AG04449 (cell line): ENCODE results near the gene DUSP3.

Source experiments
- CTCF ChIA-PET: fragments of 350-600 bp; formaldehyde crosslinking; extraction: SDS; loops from one replicate; lab custom pipeline; 2021; ENCODE audit warnings: antibody characterized with exemption; lab: Yijun Ruan, JAX
- POLR2A ChIA-PET: fragments of 400-600, 350-600 bp; formaldehyde crosslinking; extraction: SDS; loops from one replicate; lab custom pipeline; 2020; ENCODE audit warnings: antibody characterized with exemption, inconsistent platforms; lab: Yijun Ruan, JAX
- DNase-seq: peaks from one replicate; pipeline ENCODE4 v3.0.0-alpha.2; 2010; ENCODE audit warnings: low read depth, low spot score
- H3K4me3 ChIP-seq: 2 replicates; pipeline ENCODE4 v1.5.1; 2011; ENCODE audit warnings: low read depth, mild to moderate bottlenecking, control low read depth, low read length
- CTCF ChIP-seq: IDR thresholded peaks from one replicate; pipeline ENCODE4 v1.5.1; 2011; ENCODE audit warnings: mild to moderate bottlenecking, moderate library complexity, low read length, control low read depth, inconsistent platforms; ENCODE audit not compliant: insufficient read depth; ENCODE audit errors: missing control alignments

DUSP3 gene

DNA sequence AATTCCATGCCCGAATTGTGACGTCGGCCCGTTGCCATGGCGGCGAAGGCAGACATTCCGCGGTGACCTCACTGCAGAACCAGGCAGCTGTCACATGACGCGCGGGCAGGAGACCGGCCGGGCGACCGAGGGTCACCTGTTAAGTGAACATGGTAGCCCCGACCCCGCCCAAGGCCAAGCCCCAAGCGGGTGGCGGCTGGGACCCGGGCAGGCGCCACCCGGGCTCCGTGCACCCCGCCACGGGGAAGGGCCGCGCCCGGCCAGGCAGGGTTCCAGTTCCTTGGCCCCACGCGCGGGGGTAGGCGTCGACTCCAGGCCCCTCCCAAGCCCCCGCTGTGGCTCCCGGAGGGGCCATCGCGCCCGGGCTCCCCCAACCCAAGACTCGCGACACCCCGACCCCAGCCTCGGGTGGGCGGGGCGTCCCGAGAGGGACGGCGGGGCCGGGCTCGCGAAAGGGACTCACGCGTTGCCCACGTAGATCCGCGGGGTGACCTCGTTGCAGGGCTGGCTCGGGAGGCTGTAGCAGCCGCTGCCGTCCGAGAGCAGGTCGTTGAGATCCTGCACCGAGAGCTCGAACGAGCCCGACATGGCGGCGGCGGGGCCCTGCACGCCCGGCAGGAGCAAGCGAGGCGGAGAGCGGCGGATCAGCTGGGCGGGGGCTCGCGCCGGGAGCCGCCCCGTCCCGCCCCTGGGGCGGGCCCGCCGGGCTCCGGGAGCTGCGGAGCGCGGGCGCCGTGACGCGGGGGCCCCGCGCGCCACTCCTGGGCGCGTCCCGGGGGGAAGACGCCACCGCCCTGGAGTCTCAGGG lies at the start of gene DUSP3:
DUSP3 (minus strand) TSS at position 641 of the 808 bp plus-strand sequence; CDS start at position 588, 53 bp downstream.
- no peak for TF ChIP-seq CTCF
- peak; percentile 40 for DNase-seq
- peak within 1 kb of the TSS; percentile 95 for H3K4me3 ChIP-seq
- CTCF ChIA-PET = interaction anchor here (0.9 to 5.1 kb wide), 6 partner anchors 9 to 84 kb away, joined by 4 to 55 read pairs (median 6); no protein-coding TSS in a partner anchor
- POLR2A ChIA-PET = interaction anchor here (0.6 to 0.7 kb wide), 3 partner anchors 11 to 265 kb away, joined by 3 read pairs; no protein-coding TSS in a partner anchor

DNA sequence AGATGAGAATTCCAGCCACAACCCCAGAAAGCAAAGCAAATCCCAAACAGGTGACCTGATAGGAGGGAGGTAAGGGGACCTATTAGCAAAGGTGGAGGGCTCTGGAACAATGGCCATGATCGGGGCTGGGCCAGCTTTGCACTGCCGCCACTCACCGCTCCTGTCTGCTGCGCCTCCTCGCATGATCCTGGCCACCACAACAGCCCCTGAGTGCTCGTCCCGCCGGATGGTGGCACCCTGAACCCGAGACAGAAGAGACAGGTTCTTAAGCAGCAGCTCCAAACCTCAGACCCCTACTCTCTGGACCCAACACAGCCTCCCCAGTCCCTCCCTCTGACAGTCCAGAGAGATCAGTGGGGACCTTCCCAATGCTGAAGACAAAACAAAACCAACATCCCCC lies 48.8 kb upstream of the DUSP3 start:
- CTCF ChIA-PET = interaction anchor here (0.9 to 2.2 kb wide), 3 partner anchors 10 to 67 kb away, joined by 4 to 11 read pairs (median 4); partner anchors contain the start of gene CD300LG
- H3K4me3 ChIP-seq = no peak overlapping the region
- no peak for TF ChIP-seq CTCF
- no peak for DNase-seq
- POLR2A ChIA-PET = no interaction called here

- CTCF ChIA-PET = interaction anchor here (0.7 to 2.2 kb wide), 4 partner anchors 14 to 84 kb away, joined by 3 to 11 read pairs (median 4); partner anchors contain the start of gene CD300LG
- DNase-seq = no peak
- POLR2A ChIA-PET = no interaction called here
- no peak overlapping the region for H3K4me3 ChIP-seq
- no peak for TF ChIP-seq CTCF
These were observed 47.4 kb upstream of the DUSP3 start for GRCh38 chr17:43826206-43826605.

DNA sequence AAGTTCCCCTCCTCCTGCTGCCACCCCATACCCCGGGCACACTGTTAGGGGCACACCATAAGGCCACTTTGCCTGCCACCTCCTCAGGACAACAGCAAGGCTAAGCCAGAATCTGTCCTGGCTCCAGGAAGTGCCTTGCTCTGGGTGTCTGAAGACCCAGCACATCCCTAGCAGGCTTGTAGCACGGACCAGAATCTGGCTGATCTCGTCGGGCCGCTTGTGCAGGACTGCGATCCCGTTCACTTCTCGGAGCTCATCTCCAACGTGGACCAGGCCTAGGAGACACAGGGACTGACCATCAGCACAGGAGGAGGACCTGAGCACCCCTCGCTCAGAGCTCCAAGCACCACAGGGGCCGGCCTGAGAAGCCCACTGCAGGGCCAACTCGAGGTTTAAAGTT lies 46.8 kb upstream of the DUSP3 start:
- ChIA-PET CTCF (interaction anchor here (0.7 to 2.2 kb wide), 4 partner anchors 15 to 60 kb away, joined by 3 to 11 read pairs (median 4); partner anchors contain the start of gene CD300LG), POLR2A (no interaction called here)
- H3K4me3 ChIP-seq = no peak overlapping the region
- TF ChIP-seq CTCF = no peak
- DNase-seq = no peak

DNA sequence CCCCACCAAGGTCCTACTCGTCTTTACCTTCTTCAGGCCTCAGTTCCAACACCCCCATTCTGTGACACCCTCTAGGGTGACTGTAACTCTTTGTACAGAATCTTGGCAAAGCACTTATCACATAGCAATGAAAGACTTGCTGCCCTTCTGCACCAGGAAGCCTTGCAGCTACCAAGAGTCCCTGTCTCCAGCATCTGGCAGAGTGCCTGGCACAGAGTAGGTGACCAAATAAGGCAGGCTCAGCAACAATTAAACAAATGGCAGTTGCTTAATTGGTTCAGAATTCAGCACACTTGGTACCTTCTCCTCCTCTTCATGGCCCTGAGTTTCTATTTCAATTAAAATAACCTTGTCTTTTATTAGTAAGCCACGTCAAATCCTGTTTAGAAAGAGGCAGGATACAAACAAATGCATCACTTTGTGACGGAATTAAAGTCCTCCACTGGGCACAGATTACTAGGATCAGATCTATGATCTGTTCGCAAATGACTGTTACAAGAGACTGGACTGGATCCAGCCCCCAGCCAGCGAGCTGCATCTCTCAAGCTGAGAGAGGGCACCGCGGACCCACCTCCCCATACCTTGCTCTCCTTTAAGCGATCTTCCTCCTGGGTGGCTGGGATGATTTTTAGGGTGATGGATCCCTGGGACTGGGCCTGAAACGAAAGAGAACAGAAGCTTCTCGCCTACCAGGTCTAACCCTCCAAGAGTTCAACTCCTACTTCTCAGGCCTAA lies 44.7 kb upstream of the DUSP3 start:
- no peak overlapping the region for H3K4me3 ChIP-seq
- POLR2A ChIA-PET = no interaction called here
- CTCF ChIA-PET = interaction anchor here (0.8 to 1.4 kb wide), 3 partner anchors 9 to 22 kb away, joined by 3 to 4 read pairs (median 4); partner anchors contain the start of gene MPP3
- no peak for DNase-seq
- no peak for TF ChIP-seq CTCF
